ENCODE results near the gene ALDH4A1. TPM values are rescaled to one million over a fixed set of nuclear protein-coding genes. Genes with fewer than 3 reads are reported as not detected.

ALDH4A1 gene
- total RNA-seq, 1 donor from 2014 or later: 35.9 TPM

DNA sequence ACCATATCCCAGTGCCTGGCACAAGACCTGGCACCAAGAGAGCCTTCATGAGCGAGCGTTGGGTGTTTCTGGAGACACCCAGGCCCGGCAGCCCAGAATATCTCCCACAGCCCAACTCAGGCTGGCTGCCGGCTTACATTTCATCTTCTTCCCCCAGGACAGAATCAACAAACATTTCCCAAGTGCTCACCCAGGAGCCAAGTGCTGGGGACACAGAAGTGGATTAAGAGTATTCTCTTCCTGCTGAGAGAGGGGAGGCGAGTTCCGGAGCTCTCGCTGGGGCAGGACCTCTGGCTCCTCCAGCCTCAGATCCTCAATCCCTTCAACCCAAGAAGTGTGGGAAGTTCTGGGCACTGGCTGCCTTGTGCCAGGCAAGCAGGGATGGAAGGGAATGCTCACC, 30.5 kb upstream of the ALDH4A1 start:
- no peaks in the 10 kb centered on the region for H3K27me3 ChIP-seq (ENCODE audit: low read depth)
- no peak for DNase-seq
- H3K4me3 ChIP-seq: no peak overlapping the region
- TF ChIP-seq, protein P1, sequence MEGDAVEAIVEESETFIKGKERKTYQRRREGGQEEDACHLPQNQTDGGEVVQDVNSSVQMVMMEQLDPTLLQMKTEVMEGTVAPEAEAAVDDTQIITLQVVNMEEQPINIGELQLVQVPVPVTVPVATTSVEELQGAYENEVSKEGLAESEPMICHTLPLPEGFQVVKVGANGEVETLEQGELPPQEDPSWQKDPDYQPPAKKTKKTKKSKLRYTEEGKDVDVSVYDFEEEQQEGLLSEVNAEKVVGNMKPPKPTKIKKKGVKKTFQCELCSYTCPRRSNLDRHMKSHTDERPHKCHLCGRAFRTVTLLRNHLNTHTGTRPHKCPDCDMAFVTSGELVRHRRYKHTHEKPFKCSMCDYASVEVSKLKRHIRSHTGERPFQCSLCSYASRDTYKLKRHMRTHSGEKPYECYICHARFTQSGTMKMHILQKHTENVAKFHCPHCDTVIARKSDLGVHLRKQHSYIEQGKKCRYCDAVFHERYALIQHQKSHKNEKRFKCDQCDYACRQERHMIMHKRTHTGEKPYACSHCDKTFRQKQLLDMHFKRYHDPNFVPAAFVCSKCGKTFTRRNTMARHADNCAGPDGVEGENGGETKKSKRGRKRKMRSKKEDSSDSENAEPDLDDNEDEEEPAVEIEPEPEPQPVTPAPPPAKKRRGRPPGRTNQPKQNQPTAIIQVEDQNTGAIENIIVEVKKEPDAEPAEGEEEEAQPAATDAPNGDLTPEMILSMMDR (IDR thresholded peaks at IDR 0.05; ENCODE audit: borderline replicate concordance): no peak
- no peaks in the 10 kb centered on the region for H3K36me3 ChIP-seq
- intact Hi-C loops (cut with micrococcal nuclease): no loop called here
- peaks cover 27% of the 10 kb centered on the region for H3K4me1 ChIP-seq
- H3K27ac ChIP-seq (replicated peaks): no peak overlapping the region
- H3K9me3 ChIP-seq (replicated peaks): no peaks in the 10 kb centered on the region

DNA sequence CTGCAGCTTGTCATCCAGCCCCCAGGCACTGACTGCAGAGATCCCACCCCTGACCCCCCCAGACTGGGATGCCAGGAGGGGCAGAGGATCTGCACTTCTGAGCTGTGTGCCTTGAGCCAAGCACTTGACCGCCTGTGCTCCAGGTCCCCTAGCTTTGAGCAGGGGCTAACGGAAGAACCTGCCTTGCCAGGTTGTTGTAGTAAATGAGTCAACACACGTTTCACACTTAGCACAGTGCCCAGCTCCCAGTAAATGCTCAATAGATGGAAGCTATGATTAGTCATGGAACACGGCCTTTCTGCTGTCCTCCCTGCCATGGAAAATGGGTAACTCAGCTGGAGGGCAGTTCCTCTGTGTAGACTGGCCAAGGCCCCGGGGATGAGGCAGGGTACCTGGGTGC, 30.0 kb upstream of the ALDH4A1 start:
- Histone ChIP-seq H3K4me3 (no peak overlapping the region), H3K27ac (replicated peaks) (no peak overlapping the region), H3K36me3 (no peaks in the 10 kb centered on the region), H3K27me3 (ENCODE audit: low read depth) (no peaks in the 10 kb centered on the region), H3K9me3 (replicated peaks) (no peaks in the 10 kb centered on the region), H3K4me1 (peaks cover 32% of the 10 kb centered on the region)
- DNase-seq: no peak
- TF ChIP-seq, protein P1 (IDR thresholded peaks at IDR 0.05; ENCODE audit: borderline replicate concordance): no peak
- intact Hi-C loops (cut with micrococcal nuclease): no loop called here

DNA sequence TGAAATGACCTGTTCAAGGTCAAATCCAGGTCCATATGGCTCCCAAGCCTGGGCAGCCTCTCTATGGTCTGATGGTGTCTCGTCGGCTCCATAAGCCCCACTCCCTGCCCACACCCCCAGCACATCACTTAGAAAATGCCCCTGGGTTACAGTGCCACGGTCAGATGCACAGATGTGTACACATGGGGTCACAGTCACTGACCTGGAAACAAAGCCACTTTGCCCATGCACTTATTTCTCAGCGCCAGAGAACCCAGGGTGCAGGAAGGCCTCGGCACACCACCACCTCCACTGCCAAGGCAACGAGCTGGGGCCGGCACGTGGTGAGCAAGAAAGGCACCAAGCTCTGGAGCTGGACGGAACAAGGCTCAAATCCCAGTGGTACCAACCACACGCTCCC, 29.4 kb upstream of the ALDH4A1 start:
- Histone ChIP-seq H3K27ac (replicated peaks) (no peak overlapping the region), H3K4me1 (peaks cover 39% of the 10 kb centered on the region), H3K36me3 (no peaks in the 10 kb centered on the region), H3K27me3 (ENCODE audit: low read depth) (no peaks in the 10 kb centered on the region), H3K9me3 (replicated peaks) (no peaks in the 10 kb centered on the region), H3K4me3 (no peak overlapping the region)
- intact Hi-C loops (cut with micrococcal nuclease): no loop called here
- TF ChIP-seq, protein P1 (IDR thresholded peaks at IDR 0.05; ENCODE audit: borderline replicate concordance): no peak
- no peak for DNase-seq

DNA sequence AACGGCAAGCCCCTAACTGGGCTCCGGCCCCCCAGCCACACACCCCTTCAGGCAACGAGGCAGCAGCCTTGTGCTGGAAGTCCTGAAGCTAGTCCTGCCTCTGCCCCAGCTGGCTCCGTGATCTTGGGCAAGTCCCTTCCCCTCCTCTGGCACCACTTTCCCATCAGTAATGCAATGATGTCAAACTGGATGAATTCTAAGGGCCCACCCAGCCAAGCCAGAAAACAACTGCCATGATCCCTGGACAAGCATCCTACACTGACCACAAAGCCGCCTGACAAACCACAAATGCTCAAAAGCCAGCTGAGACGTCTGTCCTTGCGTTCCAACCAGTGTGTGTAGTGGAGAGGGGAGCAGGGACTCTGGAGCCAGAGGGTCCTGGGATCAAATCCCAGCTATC, 27.3 kb upstream of the ALDH4A1 start:
- intact Hi-C loops (cut with micrococcal nuclease): no loop called here
- Histone ChIP-seq H3K36me3 (no peaks in the 10 kb centered on the region), H3K27ac (replicated peaks) (no peak overlapping the region), H3K9me3 (replicated peaks) (no peaks in the 10 kb centered on the region), H3K4me1 (peaks cover 53% of the 10 kb centered on the region), H3K4me3 (no peak overlapping the region), H3K27me3 (ENCODE audit: low read depth) (no peaks in the 10 kb centered on the region)
- DNase-seq: no peak
- TF ChIP-seq, protein P1 (IDR thresholded peaks at IDR 0.05; ENCODE audit: borderline replicate concordance): no peak

DNA sequence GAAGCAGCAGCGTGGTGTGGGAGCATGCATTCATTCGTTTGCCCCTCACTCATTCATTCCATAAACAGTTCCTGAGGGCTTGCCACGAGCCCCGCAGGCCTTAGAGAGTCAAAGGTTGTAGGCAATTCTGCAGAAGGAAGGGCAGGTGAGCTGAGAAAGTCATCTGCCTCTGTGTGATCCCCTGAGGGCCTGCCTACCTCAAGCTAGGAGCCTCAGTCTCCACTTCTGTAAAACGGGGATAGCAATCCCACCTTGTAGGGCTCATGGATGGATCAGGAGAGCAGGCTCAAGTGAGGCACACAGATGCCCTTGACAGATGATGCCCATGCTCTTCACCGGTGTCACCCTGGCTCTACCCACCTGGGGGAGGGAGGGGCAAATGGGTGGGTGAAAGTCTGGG, 26.6 kb upstream of the ALDH4A1 start:
- TF ChIP-seq, protein P1 (IDR thresholded peaks at IDR 0.05; ENCODE audit: borderline replicate concordance): no peak
- H3K4me3 ChIP-seq: no peak overlapping the region
- H3K9me3 ChIP-seq (replicated peaks): no peaks in the 10 kb centered on the region
- no peaks in the 10 kb centered on the region for H3K27me3 ChIP-seq (ENCODE audit: low read depth)
- peaks cover 60% of the 10 kb centered on the region for H3K4me1 ChIP-seq
- H3K27ac ChIP-seq (replicated peaks): no peak overlapping the region
- no peaks in the 10 kb centered on the region for H3K36me3 ChIP-seq
- intact Hi-C loops (cut with micrococcal nuclease): no loop called here
- DNase-seq: no peak

DNA sequence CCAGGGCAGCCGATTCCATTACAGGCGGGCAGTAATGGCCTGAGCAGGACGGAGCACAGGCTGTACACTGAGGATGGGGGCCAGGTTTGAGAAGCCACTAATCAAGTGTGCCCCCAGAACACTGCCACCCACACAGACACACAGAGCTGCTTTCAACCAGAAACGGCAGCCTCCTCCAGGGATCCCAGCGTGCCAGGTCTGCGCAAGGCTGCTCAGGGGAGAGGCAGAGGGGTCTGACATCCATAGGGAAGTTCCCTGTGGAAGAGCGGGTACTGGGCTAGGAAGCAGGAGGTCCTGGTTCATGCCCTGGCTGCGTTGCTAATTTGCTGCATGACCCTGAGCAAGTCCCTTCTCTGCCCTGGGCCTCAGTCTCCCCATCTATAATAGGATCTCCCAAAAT, 26.1 kb upstream of the ALDH4A1 start:
- intact Hi-C loops (cut with micrococcal nuclease): no loop called here
- peaks cover 65% of the 10 kb centered on the region for H3K4me1 ChIP-seq
- no peaks in the 10 kb centered on the region for H3K36me3 ChIP-seq
- TF ChIP-seq, protein P1 (IDR thresholded peaks at IDR 0.05; ENCODE audit: borderline replicate concordance): no peak
- H3K27me3 ChIP-seq (ENCODE audit: low read depth): no peaks in the 10 kb centered on the region
- no peaks in the 10 kb centered on the region for H3K9me3 ChIP-seq (replicated peaks)
- H3K27ac ChIP-seq (replicated peaks): peak overlapping the region; percentile 91
- H3K4me3 ChIP-seq: no peak overlapping the region
- no peak for DNase-seq
